ENCODE data around the gene ASB15. TPM values are rescaled to one million over a fixed set of nuclear protein-coding genes. Genes with fewer than 3 reads are reported as not detected.

Gene ASB15
- total and polyA plus RNA-seq, 8 donors: 0.04 TPM; not detected in 7

DNA sequence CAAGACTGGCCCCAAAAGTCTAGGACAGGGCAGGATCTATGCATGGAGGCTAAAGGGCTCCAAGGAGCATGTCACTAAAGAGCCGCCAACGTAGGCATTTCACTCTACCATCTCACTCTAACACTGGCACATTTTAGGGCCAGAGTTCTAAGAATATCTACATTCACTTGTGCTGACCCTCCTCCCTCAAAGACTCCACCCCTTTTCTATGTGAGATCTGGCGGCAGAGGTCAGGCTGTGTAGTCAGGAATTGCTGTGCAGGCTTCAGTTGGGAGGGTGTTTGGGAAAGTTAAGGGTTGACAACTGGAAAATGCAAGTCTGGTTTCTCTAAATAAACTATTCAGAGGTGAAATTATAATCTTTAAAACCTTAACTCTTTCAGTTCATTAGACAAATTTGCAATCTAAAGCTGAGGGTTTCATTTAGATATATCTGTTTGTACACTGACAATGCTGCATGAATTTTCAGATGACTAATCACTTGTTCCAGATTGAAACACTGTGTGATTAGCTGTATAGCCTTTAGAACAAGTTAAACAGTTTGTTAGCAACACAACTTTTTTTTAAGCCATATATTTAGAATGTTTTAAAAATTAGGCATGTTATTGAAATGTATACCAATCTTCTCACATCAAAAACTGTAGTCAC lies 72.3 kb downstream of the ASB15 start:
- no peaks in the 10 kb centered on the region for H3K9me3 ChIP-seq
- peaks cover 4 to 8% (median 6%) of the 10 kb centered on the region in 3 donors for H3K4me1 ChIP-seq
- intact Hi-C loops (cut with DNase I): loop anchor here in 1 of 3 donors (10.0 kb wide), 1 partner anchor 191 kb away; no protein-coding TSS in a partner anchor
- DNase-seq (no peak), ATAC-seq (no peak), FAIRE-seq (no peak)
- H3K27ac ChIP-seq: no peak overlapping the region
- no peaks in the 10 kb centered on the region for H3K36me3 ChIP-seq
- H3K4me3 ChIP-seq: no peak overlapping the region
- no peak for TF ChIP-seq CTCF (IDR thresholded peaks at IDR 0.05)
- H3K27me3 ChIP-seq: no peaks in the 10 kb centered on the region
- WGBS, 2 donors: 90 to 91% methylated on average over 3 of the region's 3 CpGs

GRCh38 chr7:123674399-123675180 lies 73.0 kb downstream of the ASB15 start:
- no peaks in the 10 kb centered on the region for H3K9me3 ChIP-seq
- H3K27me3 ChIP-seq: no peaks in the 10 kb centered on the region
- H3K4me1 ChIP-seq: peaks cover 4 to 8% (median 6%) of the 10 kb centered on the region in 3 donors
- FAIRE-seq: no peak
- no peak overlapping the region for H3K4me3 ChIP-seq
- no peak for DNase-seq
- WGBS, 2 donors: 42 to 47% methylated on average over 2 of the region's 2 CpGs
- intact Hi-C loops (cut with DNase I): loop anchor here in 1 of 3 donors (10.0 kb wide), 1 partner anchor 190 kb away; no protein-coding TSS in a partner anchor
- no peak overlapping the region for H3K27ac ChIP-seq
- no peak for TF ChIP-seq CTCF (IDR thresholded peaks at IDR 0.05)
- H3K36me3 ChIP-seq: no peaks in the 10 kb centered on the region
- ATAC-seq: peak in 1 of 4 donors; percentile 16

- no peaks in the 10 kb centered on the region for H3K9me3 ChIP-seq
- FAIRE-seq (peak; percentile 20), DNase-seq (no peak), ATAC-seq (peak in 3 of 4 donors; percentile 35 to 51 (median 43))
- intact Hi-C loops (cut with DNase I): loop anchor here in 1 of 3 donors (10.0 kb wide), 1 partner anchor 190 kb away; no protein-coding TSS in a partner anchor
- peaks cover 4 to 8% (median 6%) of the 10 kb centered on the region in 3 donors for H3K4me1 ChIP-seq
- H3K27ac ChIP-seq: no peak overlapping the region
- no peaks in the 10 kb centered on the region for H3K36me3 ChIP-seq
- H3K27me3 ChIP-seq: no peaks in the 10 kb centered on the region
- no peak overlapping the region for H3K4me3 ChIP-seq
- no peak for TF ChIP-seq CTCF (IDR thresholded peaks at IDR 0.05)
Observed at GRCh38 chr7:123675181-123675473, 73.5 kb downstream of the ASB15 start.

DNA sequence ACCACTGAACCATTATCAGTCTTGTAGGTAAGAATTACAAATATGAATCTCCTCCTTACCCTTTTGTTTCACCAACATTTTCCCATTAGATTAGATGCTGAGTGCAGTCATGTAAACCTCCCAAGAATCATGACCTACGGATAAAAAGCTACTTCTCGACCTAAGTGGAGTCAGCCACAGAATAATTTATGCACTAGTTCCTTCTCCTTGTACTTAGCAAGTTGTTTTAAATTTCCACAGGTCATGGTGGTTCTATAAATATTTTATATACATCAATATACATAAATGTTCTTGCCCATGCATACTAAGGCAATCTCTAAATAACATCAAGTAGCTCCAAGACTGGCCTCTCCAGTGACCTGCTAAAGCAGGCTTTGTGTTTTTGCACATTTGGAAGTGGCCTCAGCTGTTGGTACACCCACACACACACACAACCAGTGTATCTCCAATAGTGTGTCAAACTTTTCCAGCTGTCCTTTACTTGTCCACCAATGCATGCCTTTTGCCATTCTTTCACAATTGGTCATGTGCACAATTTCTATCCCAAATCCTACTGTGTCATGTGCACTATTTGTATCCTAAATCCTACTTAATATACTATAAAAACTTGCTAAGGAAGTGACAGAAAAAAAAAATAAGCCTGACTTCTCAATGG lies 75.6 kb downstream of the ASB15 start:
- Histone ChIP-seq H3K4me1 (peaks cover 4 to 27% (median 24%) of the 10 kb centered on the region in 3 donors), H3K27ac (no peak overlapping the region), H3K4me3 (no peak overlapping the region), H3K36me3 (no peaks in the 10 kb centered on the region), H3K27me3 (no peaks in the 10 kb centered on the region), H3K9me3 (no peaks in the 10 kb centered on the region)
- FAIRE-seq (no peak), DNase-seq (no peak), ATAC-seq (no peak)
- intact Hi-C loops (cut with DNase I): loop anchor here in 1 of 3 donors (10.0 kb wide), 1 partner anchor 188 kb away; no protein-coding TSS in a partner anchor
- no peak for TF ChIP-seq CTCF (IDR thresholded peaks at IDR 0.05)
- 95% methylated on average over 2 of the region's 2 CpGs for WGBS, 2 donors

Measured in pancreas (tissue), 10 donors.